K562 (cell line): ENCODE results near the gene RTBDN. TPM values are rescaled to one million over a fixed set of nuclear protein-coding genes. Genes with fewer than 3 reads are reported as not detected.
A peak's percentile ranks its signal among the peaks of the same experiment; 100 is the strongest.

ENCODE experiments used
- ARID3A ChIP-seq: IDR thresholded peaks from 2 replicates; pipeline ENCODE4 v1.6.1; 2012; ENCODE audit warnings: low read depth, low read length, improper control_type of control experiment, borderline replicate concordance
- CBFA2T2 ChIP-seq: fragments of 450-650 bp; conservative IDR thresholded peaks from 2 replicates; pipeline ENCODE4 v1.6.1; 2017; ENCODE audit warnings: mild to moderate bottlenecking
- CBX3 ChIP-seq, 2 experiments: IDR thresholded peaks; 1 replicate in 1 of 2; 2 replicates in 1 of 2; pipeline ENCODE4 v1.6.1; 2012; ENCODE audit warnings: inconsistent platforms in 2 of 2, low read length in 2 of 2, borderline replicate concordance in 1 of 2, control low read depth in 1 of 2
- DMBX1 ChIP-seq: fragments of 250-450 bp; sonication (Bioruptor Pico); IDR thresholded peaks from 2 replicates; pipeline ENCODE4 v1.8.0; 2022; ENCODE audit warnings: inconsistent platforms, mild to moderate bottlenecking, moderate library complexity, borderline replicate concordance
- E2F6 ChIP-seq, 2 experiments: IDR thresholded peaks; 2 replicates each; pipeline ENCODE4 v1.6.1; 2011; ENCODE audit warnings: borderline replicate concordance in 1 of 2, control low read depth in 1 of 2, low read depth in 1 of 2, low read length in 1 of 2, mild to moderate bottlenecking in 1 of 2, mixed read lengths in 1 of 2, moderate library complexity in 1 of 2; ENCODE audit not compliant: insufficient read depth in 1 of 2, insufficient read length in 1 of 2, poor library complexity in 1 of 2, severe bottlenecking in 1 of 2; ENCODE audit errors: extremely low read depth in 1 of 2
- FOXA1 ChIP-seq: fragments of 450-650 bp; IDR thresholded peaks from 2 replicates; pipeline ENCODE4 v1.6.1; 2016; ENCODE audit warnings: mild to moderate bottlenecking, borderline replicate concordance
- HNRNPLL ChIP-seq: fragments of 200-400 bp; formaldehyde crosslinking; IDR thresholded peaks from 2 replicates; pipeline ENCODE4 v1.6.1; 2017; ENCODE audit warnings: low read length, low read depth, mild to moderate bottlenecking; ENCODE audit not compliant: poor library complexity, severe bottlenecking
- L3MBTL2 ChIP-seq: fragments of 450-650 bp; IDR thresholded peaks from 2 replicates; pipeline ENCODE4 v1.6.1; 2016; ENCODE audit warnings: mild to moderate bottlenecking, moderate library complexity
- NCOA2 ChIP-seq, 2 experiments: fragments of 450-650 bp; IDR thresholded peaks; 2 replicates each; pipeline ENCODE4 v1.6.1; 2018; ENCODE audit warnings: mild to moderate bottlenecking in 2 of 2, moderate library complexity in 1 of 2; ENCODE audit not compliant: partially characterized antibody in 2 of 2
- NR2C1 ChIP-seq, 2 experiments: fragments of 450-650 bp; IDR thresholded peaks; 2 replicates each; pipeline ENCODE4 v1.6.1; 2017; ENCODE audit warnings: mild to moderate bottlenecking in 2 of 2, antibody characterized with exemption in 1 of 2, inconsistent platforms in 1 of 2, missing compliant biosample characterization in 1 of 2, missing genetic modification characterization in 1 of 2
- POLR2B ChIP-seq: fragments of 450-650 bp; IDR thresholded peaks from 2 replicates; pipeline ENCODE4 v1.6.1; 2018; ENCODE audit warnings: low read depth; ENCODE audit not compliant: partially characterized antibody
- RAD21 ChIP-seq, 2 experiments: fragments of 250-450 bp in 1 of 2; fragments of 450-650 bp in 1 of 2; sonication (Bioruptor Pico) in 1 of 2; formaldehyde crosslinking in 1 of 2; IDR thresholded peaks in 1 of 2; conservative IDR thresholded peaks in 1 of 2; 2 replicates each; pipeline versions ENCODE4 v1.4.0 to v1.8.0; 2020 to 2022; ENCODE audit warnings: mild to moderate bottlenecking in 2 of 2, moderate library complexity in 1 of 2
- SMAD1 ChIP-seq: fragments of 150-350 bp; IDR thresholded peaks from 2 replicates; pipeline ENCODE4 v1.6.1; 2014; ENCODE audit warnings: low read length, low read depth; ENCODE audit not compliant: partially characterized antibody
- SREBF1 ChIP-seq: fragments of 150-350 bp; IDR thresholded peaks from 2 replicates; pipeline ENCODE4 v1.6.1; 2014; ENCODE audit warnings: antibody characterized with exemption, low read depth, low read length, borderline replicate concordance
- SRSF7 ChIP-seq: fragments of 200-400 bp; formaldehyde crosslinking; optimal IDR thresholded peaks from 2 replicates; pipeline ENCODE3; 2017; ENCODE audit warnings: mild to moderate bottlenecking, low read depth, low read length
- TARDBP ChIP-seq: fragments of 450-650 bp; IDR thresholded peaks from 2 replicates; pipeline ENCODE4 v1.6.1; 2016
- TCF15 ChIP-seq: fragments of 250-450 bp; sonication (Bioruptor Pico); IDR thresholded peaks from 2 replicates; pipeline ENCODE4 v1.8.0; 2022; ENCODE audit warnings: moderate library complexity, mild to moderate bottlenecking, inconsistent platforms
- UBTF ChIP-seq, 2 experiments: IDR thresholded peaks; 2 replicates each; pipeline ENCODE4 v1.6.1; 2012; ENCODE audit warnings: improper control_type of control experiment in 2 of 2, low read depth in 2 of 2, low read length in 2 of 2, borderline replicate concordance in 1 of 2
- ZNF165 ChIP-seq: fragments of 250-450 bp; sonication (Bioruptor Pico); IDR thresholded peaks from 2 replicates; pipeline ENCODE4 v1.4.0; 2020; ENCODE audit warnings: borderline replicate concordance
- ZNF274 ChIP-seq: IDR thresholded peaks from 2 replicates; pipeline ENCODE4 v1.6.1; 2011; ENCODE audit warnings: low read depth, mild to moderate bottlenecking, low read length, moderate library complexity, borderline replicate concordance
- polyA plus RNA-seq, 8 experiments: library from polyadenylated mRNA; depleted of rRNA in 4 of 8; stranded (reverse) in 5 of 8; unstranded in 3 of 8; fragments of >200 nt; fragmentation: Nextera tagmentation in 2 of 8; fragmentation: Illumina TruSeq in 1 of 8; extraction: Ambion mirVana in 2 of 8; extraction: Trizol in 1 of 8; gene quantifications; 2 replicates each; pipeline versions ENCODE4 v1.2.1 to v1.2.3, GENCODE V29; 2011 to 2014; ENCODE audit warnings: inconsistent platforms in 1 of 8, missing spikeins in 1 of 8
- total RNA-seq, 7 experiments: library from RNA; depleted of rRNA in 6 of 7; stranded (reverse); fragments of >200 nt in 6 of 7; fragmentation: Illumina TruSeq in 2 of 7; extraction: Trizol in 2 of 7; gene quantifications; 2 replicates each; pipeline versions ENCODE4 v1.2.1 to v1.2.3, GENCODE V29; 2011 to 2021; ENCODE audit warnings: low replicate concordance in 1 of 7

Gene RTBDN
- total and polyA plus RNA-seq, 9 of the 15 experiments (the other 6 are each of a cell fraction or from before 2014, with no cell fraction given) = 0.20 to 2.3 (median 0.72) TPM; not detected in 1

GRCh38 chr19:12782424-12783290, 51.7 kb downstream of the RTBDN start (continued):
- TF ChIP-seq DMBX1 (CRISPR knock-in tag) (peak; percentile 80; the same call in 1 of the 2 replicates), TARDBP (peak; percentile 100), SMAD1 (no peak), ZNF274 (no peak), NCOA2 (IDR thresholded peaks at IDR 0.05; ENCODE audit: partially characterized antibody in 2 of 2) (no peak), RAD21 (CRISPR knock-in tag; conservative IDR thresholded peaks at IDR 0.05 in 1 of 2, IDR thresholded peaks at IDR 0.05 in 1 of 2) (peak; percentile 15 to 16; a peak in 2 of 4 replicates), NR2C1 (IDR thresholded peaks at IDR 0.05) (no peak), NR2C1 (tag; IDR thresholded peaks at IDR 0.05) (no peak), SRSF7 (no peak), SREBF1 (no peak), UBTF (IDR thresholded peaks at IDR 0.05; ENCODE audit: borderline replicate concordance in 1 of 2, low read depth in 2 of 2, low read length in 2 of 2) (no peak), L3MBTL2 (peak; percentile 84), HNRNPLL (peak; percentile 62), CBFA2T2 (0 out of 2 replicates have a peak, but pooled peaks have one; percentile 5), ARID3A (no peak), ZNF165 (CRISPR knock-in tag) (no peak), FOXA1 (no peak), CBX3 (IDR thresholded peaks at IDR 0.05; ENCODE audit: borderline replicate concordance in 1 of 2, low read length in 2 of 2) (peak in 1 of 2 experiments; percentile 61; a peak in 1 of 3 replicates), E2F6 (IDR thresholded peaks at IDR 0.05; ENCODE audit: borderline replicate concordance in 1 of 2, extremely low read depth in 1 of 2, insufficient read depth in 1 of 2, insufficient read length in 1 of 2, low read depth in 1 of 2, low read length in 1 of 2, poor library complexity in 1 of 2, severe bottlenecking in 1 of 2) (peak; percentile 78 to 89), POLR2B (no peak), TCF15 (no peak)
